Lower leg skin (tissue), 3 donors: Measurements from ENCODE around the gene ATP2B2.

Experiments
- CTCF ChIP-seq, 3 donors: fragments of 450-650 bp; IDR thresholded peaks; one replicate each; pipeline ENCODE4 v1.5.1; 2016; ENCODE audit warnings: antibody characterized with exemption in 3 of 3, mild to moderate bottlenecking in 3 of 3, moderate library complexity in 2 of 3
- POLR2A ChIP-seq, 2 donors: fragments of 450-650 bp; IDR thresholded peaks; one replicate each; pipeline ENCODE4 v1.6.1; 2016 to 2017; ENCODE audit warnings: antibody characterized with exemption in 2 of 2, mild to moderate bottlenecking in 1 of 2, moderate library complexity in 1 of 2

- TF ChIP-seq CTCF (IDR thresholded peaks at IDR 0.05): no peak
- TF ChIP-seq POLR2A (IDR thresholded peaks at IDR 0.05): no peak
These were observed 152.2 kb downstream of the ATP2B2 start for GRCh38 chr3:10353160-10353559.
